HK-2 (cell line): ENCODE results near the gene CRIP2.

Source experiments
- DNase-seq: peaks from one replicate; pipeline ENCODE4 v3.0.0-alpha.2; 2018; ENCODE audit not compliant: unreplicated experiment

The CRIP2 gene

DNA sequence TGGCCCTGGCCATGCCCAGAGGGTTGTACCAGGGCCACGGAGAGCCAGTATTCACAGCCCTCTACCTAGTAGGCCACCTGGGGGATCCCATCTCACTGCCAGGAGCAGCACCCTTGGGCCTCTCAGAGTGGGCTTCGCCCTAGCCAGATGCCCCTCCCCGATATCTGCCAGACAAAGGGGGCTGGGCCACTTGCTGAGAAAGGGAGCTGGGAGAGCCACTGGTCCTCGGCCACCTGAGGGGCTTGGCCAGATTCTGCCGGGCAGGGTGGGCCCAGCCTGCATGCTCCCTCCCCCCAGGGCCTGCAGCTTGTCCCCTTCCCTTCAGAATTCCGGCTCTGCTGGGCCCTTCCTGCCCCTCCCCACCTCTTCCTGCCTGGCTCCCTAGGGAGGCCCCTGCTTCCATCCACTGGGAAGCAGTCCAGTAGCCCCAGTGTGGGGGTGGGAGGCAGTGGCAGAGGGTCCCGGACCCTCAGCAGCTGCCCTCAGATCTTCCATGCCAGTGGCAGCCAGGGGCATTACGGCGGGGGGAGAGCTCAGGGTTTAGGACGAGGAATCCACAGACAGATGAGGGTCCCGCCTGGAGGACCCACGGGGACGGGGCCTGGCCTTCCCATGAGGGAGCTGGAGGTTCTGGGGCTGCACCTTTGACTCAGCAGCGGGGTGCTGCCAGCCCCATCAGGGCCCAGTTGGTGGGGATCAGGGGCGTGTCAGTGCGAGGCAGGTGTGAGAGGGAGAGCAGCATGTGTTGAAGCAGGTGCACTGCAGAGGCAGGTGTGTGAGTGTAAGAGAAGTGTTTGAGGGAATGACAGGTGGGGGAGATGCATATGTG, 2.4 kb downstream of the CRIP2 start:
- no peak for DNase-seq

DNA sequence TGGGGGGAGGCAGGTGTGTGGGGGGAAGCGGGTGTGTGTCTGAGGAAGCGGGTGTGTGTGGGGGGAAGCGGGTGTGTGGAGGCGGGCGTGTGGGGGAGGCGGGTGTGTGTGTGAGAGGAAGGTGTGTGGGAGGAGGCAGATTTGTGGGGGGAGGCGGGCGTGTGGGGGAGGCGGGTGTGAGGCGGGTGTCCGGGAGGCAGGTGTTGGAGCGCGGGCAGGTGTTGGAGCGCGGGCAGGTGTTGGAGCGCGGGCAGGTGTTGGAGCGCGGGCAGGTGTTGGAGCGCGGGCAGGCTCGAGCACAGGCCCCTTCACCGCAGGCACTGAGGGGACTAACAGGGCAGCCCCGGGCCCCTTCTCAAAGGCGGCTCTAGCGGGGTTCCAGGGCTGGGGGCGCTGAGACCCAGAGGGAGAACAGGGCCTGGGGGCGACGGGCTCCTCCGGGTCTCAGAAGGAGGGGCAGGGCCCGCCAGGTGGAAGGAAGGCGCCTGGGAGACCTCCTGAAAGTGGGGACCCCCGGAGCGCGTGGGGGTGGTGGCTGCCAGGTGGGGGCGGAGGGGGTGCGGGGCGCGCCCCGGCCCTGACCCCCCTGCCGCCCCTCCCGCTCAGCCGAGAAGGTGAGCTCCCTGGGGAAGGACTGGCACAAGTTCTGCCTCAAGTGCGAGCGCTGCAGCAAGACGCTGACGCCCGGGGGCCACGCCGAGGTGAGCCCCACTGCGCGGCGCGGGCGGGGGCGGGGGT, 3.2 kb downstream of the CRIP2 start:
- no peak for DNase-seq

DNA sequence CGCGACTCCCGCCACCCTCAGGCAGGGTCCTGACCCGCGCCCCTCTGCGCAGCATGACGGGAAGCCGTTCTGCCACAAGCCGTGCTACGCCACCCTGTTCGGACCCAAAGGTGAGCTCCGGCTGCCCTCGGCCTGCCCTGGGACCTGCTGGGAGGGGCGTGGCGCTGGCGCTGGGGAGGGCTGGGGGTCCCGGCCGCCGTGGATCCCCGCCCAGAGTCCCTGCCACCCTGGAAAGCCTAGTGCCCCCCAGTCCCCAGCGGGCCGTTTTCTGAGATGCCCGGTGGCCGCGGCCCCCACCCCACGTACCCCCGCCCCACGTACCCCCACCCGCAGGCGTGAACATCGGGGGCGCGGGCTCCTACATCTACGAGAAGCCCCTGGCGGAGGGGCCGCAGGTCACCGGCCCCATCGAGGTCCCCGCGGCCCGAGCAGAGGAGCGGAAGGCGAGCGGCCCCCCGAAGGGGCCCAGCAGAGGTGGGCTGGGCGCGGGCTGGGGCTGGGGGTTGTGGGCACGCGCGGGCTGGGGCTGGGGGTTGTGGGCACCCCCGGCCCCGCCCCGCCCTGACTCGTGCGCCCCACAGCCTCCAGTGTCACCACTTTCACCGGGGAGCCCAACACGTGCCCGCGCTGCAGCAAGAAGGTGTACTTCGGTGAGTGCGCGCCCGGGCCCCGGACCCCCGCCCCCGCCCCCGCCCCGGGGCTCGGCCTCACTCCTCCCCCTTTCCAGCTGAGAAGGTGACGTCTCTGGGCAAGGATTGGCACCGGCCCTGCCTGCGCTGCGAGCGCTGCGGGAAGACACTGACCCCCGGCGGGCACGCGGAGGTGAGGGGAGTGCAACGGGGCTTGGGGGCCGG, 4.0 kb downstream of the CRIP2 start:
- DNase-seq: no peak

DNA sequence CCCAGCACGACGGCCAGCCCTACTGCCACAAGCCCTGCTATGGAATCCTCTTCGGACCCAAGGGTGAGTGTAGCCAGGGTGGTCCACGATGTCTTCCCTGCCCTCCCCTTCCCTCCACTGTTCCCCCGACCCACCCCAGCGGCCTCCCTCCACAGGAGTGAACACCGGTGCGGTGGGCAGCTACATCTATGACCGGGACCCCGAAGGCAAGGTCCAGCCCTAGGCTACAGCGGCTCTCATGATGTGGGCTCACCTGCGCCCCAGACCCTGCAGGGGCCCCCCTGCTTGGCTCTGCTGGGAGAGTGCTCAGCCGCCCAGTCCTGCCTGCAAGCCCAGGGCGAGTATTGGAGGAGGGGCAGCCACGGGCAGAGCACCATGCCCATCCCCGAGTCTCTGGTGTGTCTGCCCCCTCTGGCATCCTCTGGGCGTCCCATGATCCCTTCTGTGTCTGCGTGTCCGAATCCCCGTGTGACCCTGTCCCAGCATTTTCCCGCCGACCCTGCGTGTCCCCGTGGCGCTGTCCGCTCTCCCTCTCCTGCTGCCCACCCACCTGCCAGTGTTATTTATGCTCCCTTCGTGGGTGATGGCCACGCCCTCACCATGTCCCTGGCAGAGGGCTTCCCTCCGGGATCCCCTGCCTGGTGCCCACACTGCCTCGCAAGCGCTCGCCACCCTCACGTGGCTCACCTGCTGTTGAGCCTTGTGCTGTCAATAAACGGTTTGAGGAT, 5.0 kb downstream of the CRIP2 start:
- no peak for DNase-seq

DNA sequence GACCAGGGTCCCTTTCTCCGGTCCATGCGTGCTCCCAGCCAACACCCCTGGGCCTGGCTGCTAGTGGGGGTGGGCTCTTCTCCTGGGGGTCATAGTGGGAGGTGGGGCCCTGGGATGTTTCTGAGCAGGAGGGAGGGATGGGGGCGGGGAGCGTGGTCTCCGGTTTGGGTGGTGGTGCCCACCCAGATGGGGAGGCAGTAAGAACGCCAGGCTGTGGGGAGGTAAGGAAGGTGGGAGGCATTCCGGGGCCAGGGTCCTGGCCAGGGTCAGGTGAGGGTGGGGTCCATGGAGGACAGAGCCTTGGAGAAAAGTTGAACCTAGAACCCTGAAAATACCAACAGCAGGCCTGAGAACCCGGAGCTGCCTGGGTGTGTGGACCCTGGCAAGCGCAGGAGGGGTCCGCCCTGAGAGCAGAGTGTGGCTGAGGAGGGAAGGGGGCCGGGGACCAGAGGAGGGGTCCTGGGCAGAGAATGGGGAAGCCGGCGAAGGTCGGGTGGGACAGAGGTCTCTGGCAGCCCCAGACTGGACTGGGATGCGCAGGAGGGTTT, 5.7 kb downstream of the CRIP2 start:
- no peak for DNase-seq

DNA sequence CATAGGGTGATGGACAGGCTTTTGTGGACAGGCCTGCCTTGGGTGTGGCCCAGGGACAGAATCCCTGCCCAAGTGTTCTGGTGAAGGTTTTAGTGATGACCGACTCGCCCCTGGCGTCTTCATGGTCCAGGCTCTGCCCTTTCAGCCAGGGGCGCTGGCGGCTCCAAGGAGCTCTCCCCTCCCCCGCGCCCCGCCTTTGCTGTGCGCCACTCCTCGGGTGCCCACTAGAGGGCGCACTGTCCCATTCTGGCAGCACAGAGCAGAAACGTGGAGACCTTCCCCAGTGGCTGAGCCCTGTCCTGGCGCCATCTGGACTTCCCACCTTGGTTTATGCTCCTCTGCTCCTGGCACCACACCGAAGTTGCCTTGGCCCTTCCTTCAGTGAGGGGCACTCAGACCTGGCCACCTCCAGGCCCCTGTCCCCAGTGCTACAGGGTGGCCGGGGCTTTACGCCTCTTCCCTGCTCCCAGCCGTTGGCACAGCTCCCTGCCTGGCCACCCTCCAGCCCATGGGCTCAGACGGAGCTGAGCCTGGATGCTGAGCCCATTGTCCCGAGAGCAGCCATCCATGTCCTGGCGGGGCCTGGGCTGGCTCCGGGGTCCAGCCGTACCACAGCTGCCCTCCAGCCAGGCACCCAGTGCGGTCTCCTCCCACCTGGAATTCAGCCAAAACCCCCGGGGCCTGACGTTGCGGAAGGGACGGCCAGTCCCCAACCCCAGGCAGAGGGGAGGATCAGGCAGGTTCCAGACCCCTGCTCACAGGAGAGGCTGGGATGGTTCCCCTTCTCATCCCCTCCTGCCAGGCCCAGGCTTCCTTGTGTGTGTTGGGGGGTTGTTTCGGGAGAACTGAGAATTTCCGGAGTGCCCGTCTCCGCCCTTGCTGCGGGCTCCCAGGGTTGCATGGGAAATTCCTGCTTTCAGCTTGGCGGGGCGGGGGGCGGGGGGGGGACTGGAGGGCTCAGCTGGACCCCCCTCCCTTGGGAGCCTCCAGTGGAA, 6.5 kb downstream of the CRIP2 start:
- peak; percentile 95 for DNase-seq

DNA sequence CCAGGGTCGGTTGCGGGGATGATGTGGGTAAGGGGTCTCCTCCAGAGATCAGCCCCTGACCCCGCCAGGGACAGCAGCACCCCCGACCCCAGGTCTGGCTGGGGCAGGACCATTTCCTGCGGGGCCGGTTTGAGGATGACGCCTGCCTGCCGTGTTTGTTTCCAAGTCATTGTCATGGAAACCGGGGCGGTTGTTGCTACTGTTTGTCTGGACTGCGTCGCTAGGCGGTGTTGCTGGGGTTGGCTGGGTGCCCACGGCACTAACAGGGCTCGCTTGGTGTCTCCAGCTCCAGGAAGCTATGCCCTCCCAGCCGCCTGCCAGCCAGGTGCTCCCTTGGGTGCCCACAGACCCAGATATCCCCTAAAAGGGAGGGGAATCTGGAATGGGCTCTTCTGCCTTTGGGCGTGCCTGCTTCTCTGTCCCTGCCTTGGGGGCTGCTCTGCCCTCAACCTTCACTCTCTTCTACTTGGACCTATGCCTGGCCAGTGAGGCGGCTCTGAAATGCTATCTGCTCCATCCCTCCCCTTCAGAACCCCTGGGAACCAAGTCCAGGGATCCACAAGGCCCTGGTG, 7.4 kb downstream of the CRIP2 start:
- DNase-seq: peak; percentile 94

DNA sequence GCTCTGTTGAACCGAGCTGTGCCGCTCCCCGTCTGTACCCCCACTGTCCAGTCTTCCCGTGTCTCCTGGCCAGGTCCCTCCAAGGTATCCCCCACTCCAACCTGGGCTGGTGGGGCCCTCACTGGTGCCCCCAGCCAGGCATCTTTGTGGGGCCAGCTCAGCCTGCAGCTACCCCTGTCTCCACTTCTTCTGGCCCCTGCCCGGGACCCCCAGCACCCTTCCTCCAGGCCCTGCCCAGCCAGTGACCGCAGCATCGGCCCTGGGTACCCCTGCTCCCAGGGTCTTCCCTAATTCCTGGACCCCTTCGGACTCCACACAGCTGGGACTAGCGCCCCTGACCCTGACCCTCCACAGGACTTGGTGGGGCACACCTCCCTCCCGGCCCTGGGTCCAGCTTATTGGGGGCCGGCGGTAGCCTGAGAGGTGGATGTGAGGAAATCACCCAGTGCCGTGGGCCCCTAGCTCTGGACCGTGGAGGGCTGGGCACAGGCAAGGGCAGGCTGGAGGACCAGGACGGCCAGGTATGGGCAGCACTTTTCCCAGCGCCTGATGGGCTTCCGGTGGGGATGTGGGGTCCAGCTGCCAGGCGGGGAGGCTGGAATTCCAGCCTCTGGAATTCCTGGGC, 8.0 kb downstream of the CRIP2 start:
- DNase-seq: no peak

DNA sequence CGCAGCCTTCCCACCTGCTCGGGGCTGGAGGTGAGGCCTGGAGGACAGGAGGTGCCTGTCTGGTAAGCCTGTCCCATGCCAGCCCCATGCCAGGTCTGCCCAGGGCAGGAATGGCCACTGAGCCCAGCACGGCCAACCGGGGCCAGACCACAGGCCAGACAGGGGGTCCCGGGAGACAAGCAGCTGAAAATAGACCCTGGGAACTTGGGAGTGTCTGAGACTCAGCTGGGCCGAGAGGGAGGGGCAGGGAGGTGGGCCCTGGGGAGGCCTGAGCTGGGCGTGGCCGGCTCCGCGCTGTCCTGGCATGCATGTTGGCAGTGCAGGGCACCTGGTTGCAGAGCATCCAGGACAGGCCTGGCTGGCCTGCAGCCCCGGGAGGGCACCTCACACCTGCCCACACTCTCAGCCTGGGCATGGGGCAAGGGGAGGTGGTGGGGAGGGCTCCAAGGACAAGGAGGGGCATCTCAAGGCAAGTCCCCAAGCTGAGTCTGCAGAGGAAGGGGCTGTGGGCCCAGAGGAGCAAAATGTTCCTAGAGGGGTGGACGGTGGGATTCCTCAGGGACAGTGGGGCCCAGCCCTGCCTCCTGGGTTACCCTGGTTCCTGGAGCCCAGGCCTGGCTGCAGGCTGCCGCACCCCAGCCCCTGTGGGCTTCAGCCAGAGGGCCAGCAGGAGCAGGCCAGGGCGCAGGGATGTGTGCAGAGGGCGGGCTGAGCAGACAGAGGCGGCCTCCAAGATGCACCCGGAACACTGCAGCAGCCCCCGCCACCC, 8.9 kb downstream of the CRIP2 start:
- no peak for DNase-seq

DNA sequence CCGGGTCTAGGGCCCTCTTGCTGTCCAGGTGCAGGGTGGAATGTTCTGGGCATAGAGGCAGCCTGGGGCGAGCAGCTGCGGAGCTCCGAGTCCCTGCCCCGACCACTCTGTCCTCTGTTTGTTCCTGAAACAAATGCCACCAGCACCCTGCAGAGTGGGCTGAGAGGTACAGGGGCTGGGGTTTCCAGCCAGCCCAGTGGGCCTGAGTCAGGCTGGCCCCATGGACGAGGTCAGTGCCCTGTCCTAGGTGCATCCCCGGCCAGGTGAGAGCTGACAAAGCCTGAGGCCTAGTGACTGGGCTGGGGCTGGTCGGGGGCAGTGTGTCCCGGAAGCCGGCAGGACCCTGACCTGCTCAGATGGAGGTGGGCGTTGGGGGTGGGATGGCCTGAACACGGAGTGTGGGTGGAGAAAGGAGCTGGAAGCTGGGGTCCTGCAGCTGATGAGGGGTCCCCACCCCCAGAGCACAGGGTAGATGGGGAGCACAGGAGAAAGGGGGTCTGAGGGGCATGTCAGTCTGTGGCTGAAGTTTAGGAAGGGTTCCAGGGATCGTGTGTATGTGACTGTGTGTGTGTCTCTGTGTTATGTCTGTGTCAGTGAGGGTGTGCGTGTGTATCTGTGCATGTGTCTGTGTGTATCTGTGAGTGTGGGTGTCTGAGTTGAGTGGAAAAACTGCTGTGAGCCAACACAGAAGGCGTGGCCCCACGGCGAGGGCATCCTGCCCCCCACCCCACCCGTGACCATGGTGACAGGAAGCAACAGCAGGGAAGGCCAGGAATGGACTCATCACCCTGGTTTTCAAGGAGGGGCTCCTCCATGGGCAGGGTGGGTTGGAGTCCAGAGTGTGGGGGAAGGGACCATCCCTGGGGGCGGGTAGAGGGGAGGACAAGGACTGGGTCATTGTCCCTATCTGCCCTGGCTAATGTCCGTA, 9.7 kb downstream of the CRIP2 start:
- no peak for DNase-seq

DNA sequence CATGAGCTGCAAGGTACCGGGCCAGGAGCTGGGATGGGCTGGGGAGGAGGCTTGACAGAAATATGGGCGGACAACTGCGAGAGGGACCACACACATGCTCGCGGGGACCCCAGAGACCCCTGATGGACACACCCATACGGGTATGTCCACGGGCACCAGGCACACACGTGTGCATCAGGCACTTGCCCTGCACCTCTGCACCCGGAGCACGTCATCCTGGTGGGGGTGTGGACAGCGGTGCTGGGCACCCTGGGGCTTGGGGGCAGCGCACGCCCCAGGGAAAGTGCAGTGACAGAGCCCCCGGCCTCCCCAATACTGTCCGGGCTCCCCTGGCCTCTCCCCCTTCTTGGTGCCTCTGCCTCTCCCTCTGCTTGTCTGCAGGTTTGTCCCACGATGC, 10.4 kb downstream of the CRIP2 start:
- DNase-seq: no peak

DNA sequence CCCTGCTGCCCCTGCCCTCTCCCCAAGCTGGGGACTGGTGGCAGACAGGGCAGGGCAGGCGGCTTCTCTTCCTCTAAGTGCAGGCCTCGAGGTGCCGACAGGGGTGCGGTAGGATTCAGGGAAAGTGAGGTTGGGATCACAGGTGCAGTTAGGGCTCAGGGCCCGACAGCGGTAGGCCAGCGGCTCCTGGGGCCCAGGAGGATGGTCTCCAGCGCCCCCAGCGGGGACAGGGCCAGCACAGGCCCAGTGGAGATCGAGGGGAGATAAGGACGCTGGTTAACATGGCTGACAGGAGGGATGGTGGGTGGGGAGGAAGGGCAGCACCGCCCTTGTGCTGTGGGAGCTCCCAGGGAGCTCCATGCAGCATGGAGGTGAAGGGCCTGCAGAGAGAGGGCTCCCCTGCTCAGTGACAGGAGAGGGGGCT, 11.1 kb downstream of the CRIP2 start:
- no peak for DNase-seq

DNA sequence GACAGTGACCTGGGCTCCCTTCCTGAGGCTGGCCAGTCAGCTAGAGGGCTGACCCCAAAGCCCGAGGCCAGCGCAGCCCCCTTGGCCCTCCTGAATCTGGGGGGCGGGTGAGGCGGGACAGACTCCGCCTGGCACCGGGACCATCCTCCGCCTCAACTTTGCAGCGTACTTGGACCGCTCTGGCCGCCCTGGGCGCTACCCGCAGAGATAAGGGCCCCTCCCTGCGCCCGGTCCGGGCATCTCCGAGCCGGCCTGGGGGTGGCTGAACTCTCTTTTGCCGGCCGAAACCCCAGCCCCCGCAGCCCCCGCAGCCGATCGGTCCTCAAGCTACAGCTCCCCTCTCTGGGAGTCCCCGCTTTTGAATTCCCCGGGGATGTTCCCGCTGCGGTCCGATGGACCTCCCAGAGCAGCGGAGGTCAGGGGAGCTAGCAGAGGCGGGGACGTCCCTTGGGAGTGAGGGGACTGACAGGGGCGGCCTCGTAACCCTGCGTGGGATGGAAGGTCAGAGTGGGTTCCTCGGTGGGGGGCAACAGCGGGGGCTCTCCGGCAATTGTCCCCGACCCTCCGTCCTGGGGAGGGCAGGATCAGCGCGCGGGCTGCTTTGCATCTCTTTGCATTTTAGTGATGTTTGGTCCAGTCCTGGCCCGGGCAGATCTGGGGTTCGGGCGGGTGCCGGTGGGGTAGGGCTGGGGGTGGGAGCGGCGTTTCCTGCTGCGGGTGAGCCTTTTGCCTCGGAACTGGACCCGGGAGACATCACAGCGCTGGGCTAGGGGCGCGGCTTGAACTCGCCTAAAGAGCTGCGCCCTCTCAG, 11.7 kb downstream of the CRIP2 start, which contains the start of gene CRIP1:
Gene CRIP1 (plus strand): TSS at position 724 of the 811 bp plus-strand sequence. CDS start 374 bp downstream, outside the sequence.
- no peak for DNase-seq

DNA sequence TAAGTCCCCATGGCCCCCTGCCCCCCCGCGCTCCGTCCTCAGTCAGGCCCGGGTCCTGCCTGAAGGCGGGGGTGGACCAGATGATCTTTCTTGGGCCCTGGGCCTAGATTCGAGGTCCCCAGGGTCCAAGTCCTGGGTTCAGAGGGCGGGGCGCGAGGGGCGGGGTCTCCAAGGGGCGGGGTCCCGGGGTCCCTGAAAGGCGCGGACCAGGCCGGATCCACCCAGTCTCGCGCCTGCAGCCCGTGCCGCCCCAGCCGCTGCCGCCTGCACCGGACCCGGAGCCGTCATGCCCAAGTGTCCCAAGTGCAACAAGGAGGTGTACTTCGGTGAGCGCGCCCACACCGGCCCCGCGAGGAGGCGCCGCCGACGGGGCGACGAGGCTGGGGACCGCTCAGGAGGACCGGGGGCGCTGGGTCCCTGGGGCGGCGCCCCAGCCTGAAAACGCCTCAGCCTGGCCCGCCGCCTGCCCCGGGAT, 12.4 kb downstream of the CRIP2 start:
- DNase-seq: no peak

DNA sequence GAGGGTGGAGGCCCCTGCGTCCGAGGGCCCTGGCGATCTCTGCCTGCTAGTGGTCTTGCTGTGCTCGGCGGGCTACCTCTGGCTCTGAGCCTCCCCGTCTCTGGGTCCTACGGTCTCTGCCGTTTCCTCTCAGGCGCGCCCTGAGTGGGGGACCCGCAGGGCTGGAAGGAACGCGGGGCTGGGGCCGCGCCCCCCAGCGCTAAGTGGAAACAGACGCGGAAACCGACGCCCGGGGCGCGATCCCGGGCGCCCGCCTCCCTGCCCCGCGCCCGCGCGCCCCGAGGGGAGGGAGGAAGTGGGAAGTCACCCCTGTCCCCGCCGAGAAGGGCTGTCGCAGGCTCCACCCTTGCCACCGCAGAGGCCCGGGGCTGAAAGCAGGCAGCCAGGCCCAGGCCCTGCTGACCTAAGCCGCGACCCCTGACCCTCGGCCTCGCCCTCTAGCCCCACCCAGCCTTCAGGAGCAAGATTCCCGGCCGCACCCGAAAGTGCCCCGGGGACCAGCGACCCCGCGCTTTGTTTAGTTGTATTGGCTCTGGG, 12.9 kb downstream of the CRIP2 start:
- DNase-seq: no peak
